ENCODE results near the gene HOXA4. TPM values are rescaled to one million over a fixed set of nuclear protein-coding genes. Genes with fewer than 3 reads are reported as not detected.

Gene HOXA4
- total RNA-seq, 1 experiment from 2014 or later: 2.0 TPM

DNA sequence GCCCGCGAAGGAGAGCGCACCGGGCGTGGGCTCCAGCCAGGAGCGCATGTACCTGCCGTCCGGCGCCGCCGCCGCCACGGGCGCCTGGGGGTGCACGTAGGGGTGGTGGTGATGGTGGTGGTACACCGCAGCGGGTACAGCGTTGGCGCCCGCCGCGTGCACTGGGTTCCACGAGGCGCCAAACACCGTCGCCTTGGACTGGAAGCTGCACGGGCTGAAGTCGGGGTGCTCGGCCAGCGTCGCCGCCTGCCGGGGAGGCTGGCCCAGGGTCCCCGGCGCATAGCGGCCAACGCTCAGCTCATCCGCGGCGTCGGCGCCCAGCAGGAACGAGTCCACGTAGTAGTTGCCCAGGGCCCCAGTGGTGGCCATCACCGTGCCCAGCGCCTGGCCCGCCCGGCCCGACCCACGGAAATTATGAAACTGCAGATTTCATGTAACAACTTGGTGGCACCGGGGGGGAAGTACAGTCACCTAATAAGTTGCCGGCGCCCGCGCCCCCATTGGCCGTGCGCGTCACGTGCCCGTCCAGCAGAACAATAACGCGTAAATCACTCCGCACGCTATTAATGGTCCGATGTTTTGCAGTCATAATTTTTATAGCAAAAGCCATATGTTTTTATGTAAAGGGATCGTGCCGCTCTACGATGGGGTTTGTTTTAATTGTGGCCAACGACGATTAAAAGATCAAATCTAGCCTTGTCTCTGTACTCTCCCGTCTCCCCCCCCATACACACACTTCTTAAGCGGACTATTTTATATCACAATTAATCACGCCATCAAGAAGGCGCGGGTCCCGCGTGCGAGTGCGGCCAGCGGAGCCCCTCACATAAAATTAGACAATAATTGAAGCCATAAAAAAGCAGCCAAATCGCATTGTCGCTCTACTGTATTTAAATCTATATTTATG, 34.8 kb upstream of the HOXA4 start, which contains the start of gene HOXA9:
Gene HOXA9, minus strand, starts transcription at position 449 of the 907 bp plus-strand sequence. Its CDS starts 80 bp downstream, at position 369.
- BruUV-seq (replicated peaks): no TSS peak

More for the DNA sequence above, 34.8 kb upstream of the HOXA4 start, which contains the start of gene HOXA9:
- ATAC-seq: peak; percentile 29
- H3K4me2 ChIP-seq (ENCODE audit: low read length): peak within 1 kb of the TSS; percentile 97
- peak within 1 kb of the TSS; percentile 77 to 84 for H3K4me3 ChIP-seq (replicated peaks in 1 of 2; ENCODE audit: low read depth in 1 of 2, low read length in 2 of 2)
- peak within 1 kb of the TSS; percentile 89 for H3K9ac ChIP-seq (ENCODE audit: low read length)
- H3K36me3 ChIP-seq (ENCODE audit: control insufficient read depth in 1 of 2, insufficient read depth in 2 of 2, low read length in 2 of 2): peaks cover 0 to 4% of the 10 kb centered on the region in 2 experiments; a peak in 1 of 4 replicates
- H3K9me2 ChIP-seq (ENCODE audit: insufficient read depth): no peaks in the 10 kb centered on the region
- H3K27me3 ChIP-seq (ENCODE audit: insufficient read depth, low read length): no peaks in the 10 kb centered on the region
- TF ChIP-seq CEBPB (IDR thresholded peaks at IDR 0.05; ENCODE audit: low read depth): no peak
- no peak for TF ChIP-seq SIN3A (IDR thresholded peaks at IDR 0.05; ENCODE audit: low read depth)
- TF ChIP-seq SRF (IDR thresholded peaks at IDR 0.05; ENCODE audit: low read depth): no peak
- no peak for TF ChIP-seq ZNF274 (IDR thresholded peaks at IDR 0.05; ENCODE audit: low read depth, low read length)
- TF ChIP-seq, protein P1, sequence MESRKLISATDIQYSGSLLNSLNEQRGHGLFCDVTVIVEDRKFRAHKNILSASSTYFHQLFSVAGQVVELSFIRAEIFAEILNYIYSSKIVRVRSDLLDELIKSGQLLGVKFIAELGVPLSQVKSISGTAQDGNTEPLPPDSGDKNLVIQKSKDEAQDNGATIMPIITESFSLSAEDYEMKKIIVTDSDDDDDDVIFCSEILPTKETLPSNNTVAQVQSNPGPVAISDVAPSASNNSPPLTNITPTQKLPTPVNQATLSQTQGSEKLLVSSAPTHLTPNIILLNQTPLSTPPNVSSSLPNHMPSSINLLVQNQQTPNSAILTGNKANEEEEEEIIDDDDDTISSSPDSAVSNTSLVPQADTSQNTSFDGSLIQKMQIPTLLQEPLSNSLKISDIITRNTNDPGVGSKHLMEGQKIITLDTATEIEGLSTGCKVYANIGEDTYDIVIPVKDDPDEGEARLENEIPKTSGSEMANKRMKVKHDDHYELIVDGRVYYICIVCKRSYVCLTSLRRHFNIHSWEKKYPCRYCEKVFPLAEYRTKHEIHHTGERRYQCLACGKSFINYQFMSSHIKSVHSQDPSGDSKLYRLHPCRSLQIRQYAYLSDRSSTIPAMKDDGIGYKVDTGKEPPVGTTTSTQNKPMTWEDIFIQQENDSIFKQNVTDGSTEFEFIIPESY (IDR thresholded peaks at IDR 0.05; ENCODE audit: extremely low read depth, insufficient replicate concordance, low read length): no peak
- TF ChIP-seq JUND (IDR thresholded peaks at IDR 0.05): no peak
- no peak for TF ChIP-seq EZH2 (IDR thresholded peaks at IDR 0.05)
- TF ChIP-seq SP1 (IDR thresholded peaks at IDR 0.05; ENCODE audit: low read depth): no peak
- peak; percentile 42 for TF ChIP-seq YY1 (IDR thresholded peaks at IDR 0.05; ENCODE audit: extremely low read depth, insufficient replicate concordance, low read depth, low read length)
- TF ChIP-seq, protein P2, sequence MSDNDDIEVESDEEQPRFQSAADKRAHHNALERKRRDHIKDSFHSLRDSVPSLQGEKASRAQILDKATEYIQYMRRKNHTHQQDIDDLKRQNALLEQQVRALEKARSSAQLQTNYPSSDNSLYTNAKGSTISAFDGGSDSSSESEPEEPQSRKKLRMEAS (IDR thresholded peaks at IDR 0.05): no peak
- TF ChIP-seq TCF7L2 (IDR thresholded peaks at IDR 0.05; ENCODE audit: borderline replicate concordance, extremely low read depth, insufficient read depth, insufficient read length): peak; percentile 81
- TF ChIP-seq, protein P3, sequence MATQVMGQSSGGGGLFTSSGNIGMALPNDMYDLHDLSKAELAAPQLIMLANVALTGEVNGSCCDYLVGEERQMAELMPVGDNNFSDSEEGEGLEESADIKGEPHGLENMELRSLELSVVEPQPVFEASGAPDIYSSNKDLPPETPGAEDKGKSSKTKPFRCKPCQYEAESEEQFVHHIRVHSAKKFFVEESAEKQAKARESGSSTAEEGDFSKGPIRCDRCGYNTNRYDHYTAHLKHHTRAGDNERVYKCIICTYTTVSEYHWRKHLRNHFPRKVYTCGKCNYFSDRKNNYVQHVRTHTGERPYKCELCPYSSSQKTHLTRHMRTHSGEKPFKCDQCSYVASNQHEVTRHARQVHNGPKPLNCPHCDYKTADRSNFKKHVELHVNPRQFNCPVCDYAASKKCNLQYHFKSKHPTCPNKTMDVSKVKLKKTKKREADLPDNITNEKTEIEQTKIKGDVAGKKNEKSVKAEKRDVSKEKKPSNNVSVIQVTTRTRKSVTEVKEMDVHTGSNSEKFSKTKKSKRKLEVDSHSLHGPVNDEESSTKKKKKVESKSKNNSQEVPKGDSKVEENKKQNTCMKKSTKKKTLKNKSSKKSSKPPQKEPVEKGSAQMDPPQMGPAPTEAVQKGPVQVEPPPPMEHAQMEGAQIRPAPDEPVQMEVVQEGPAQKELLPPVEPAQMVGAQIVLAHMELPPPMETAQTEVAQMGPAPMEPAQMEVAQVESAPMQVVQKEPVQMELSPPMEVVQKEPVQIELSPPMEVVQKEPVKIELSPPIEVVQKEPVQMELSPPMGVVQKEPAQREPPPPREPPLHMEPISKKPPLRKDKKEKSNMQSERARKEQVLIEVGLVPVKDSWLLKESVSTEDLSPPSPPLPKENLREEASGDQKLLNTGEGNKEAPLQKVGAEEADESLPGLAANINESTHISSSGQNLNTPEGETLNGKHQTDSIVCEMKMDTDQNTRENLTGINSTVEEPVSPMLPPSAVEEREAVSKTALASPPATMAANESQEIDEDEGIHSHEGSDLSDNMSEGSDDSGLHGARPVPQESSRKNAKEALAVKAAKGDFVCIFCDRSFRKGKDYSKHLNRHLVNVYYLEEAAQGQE (IDR thresholded peaks at IDR 0.05; ENCODE audit: low read depth): no peak
- peak; percentile 88 for TF ChIP-seq POLR2A (IDR thresholded peaks at IDR 0.05; ENCODE audit: borderline replicate concordance, extremely low read depth, insufficient read depth, insufficient read length)
- TF ChIP-seq ELF1 (IDR thresholded peaks at IDR 0.05; ENCODE audit: borderline replicate concordance, low read depth): no peak
- no peak for TF ChIP-seq RAD21 (IDR thresholded peaks at IDR 0.05; ENCODE audit: low read depth)
- peak; percentile 94 for TF ChIP-seq POLR2AphosphoS5 (IDR thresholded peaks at IDR 0.05; ENCODE audit: low read depth, low read length)
- peak within 1 kb of the TSS; percentile 91 for H3K27ac ChIP-seq (ENCODE audit: low read depth, low read length)
- RAD21 ChIA-PET (ENCODE audit: low non-redundant PET in 1 of 2, low total read pairs in 2 of 2, uncharacterized antibody in 2 of 2, unreplicated experiment in 2 of 2): no interaction called here
- peaks cover 86% of the 10 kb centered on the region for H3K79me2 ChIP-seq (ENCODE audit: insufficient read depth, low read length)
- peak; percentile 94 for DNase-seq (ENCODE audit: low read depth, low spot score)
- no peaks in the 10 kb centered on the region for H4K20me1 ChIP-seq (ENCODE audit: insufficient read depth)
- H3K4me1 ChIP-seq (ENCODE audit: control insufficient read depth in 1 of 2, insufficient read depth in 2 of 2, low read length in 2 of 2): peaks cover 22 to 75% of the 10 kb centered on the region in 2 experiments
- intact Hi-C loops (cut with micrococcal nuclease): loop anchor here (10.0 kb wide), 1 partner anchor 1301 kb away; no protein-coding TSS in a partner anchor
- POLR2A ChIA-PET: interaction anchor here (1.4 kb wide), 1 partner anchor 15 kb away, joined by 4 read pairs; no protein-coding TSS in a partner anchor
- no peak within 1 kb of the TSS for H2AFZ ChIP-seq (ENCODE audit: low read depth, low read length, poor library complexity, severe bottlenecking)
- CTCF ChIA-PET: interaction anchor here (1.3 to 6.6 kb wide), 2 partner anchors 9 to 14 kb away, joined by 4 to 32 read pairs; partner anchors contain the start of gene HOXA7
- no peaks in the 10 kb centered on the region for H3K9me3 ChIP-seq (ENCODE audit: control insufficient read depth in 1 of 2, insufficient read depth in 1 of 2, low read depth in 1 of 2, low read length in 2 of 2)
